Nephron (organoid): Measurements from ENCODE around the gene KIF3B.

Experiments used
- H3K27ac Mint-ChIP-seq, 3 experiments: 2 replicates each; pipeline ENCODE4 v1.8.0; 2020; ENCODE audit warnings: mixed read lengths in 3 of 3, mild to moderate bottlenecking in 2 of 3, moderate library complexity in 1 of 3
- H3K27me3 Mint-ChIP-seq: 2 replicates; pipeline ENCODE4 v1.8.0; 2021; ENCODE audit warnings: low read depth, mild to moderate bottlenecking, moderate library complexity, mixed read lengths
- H3K36me3 Mint-ChIP-seq: 2 replicates; pipeline ENCODE4 v1.8.0; 2020; ENCODE audit warnings: low read depth, mixed read lengths
- H3K4me1 Mint-ChIP-seq: 2 replicates; pipeline ENCODE4 v1.8.0; 2020; ENCODE audit warnings: mixed read lengths
- H3K4me3 Mint-ChIP-seq, 3 experiments: 2 replicates each; pipeline ENCODE4 v1.8.0; 2020; ENCODE audit warnings: mild to moderate bottlenecking in 3 of 3, mixed read lengths in 3 of 3, moderate library complexity in 2 of 3
- H3K9me3 Mint-ChIP-seq: 2 replicates; pipeline ENCODE4 v1.8.0; 2020; ENCODE audit warnings: mixed read lengths
- TF ChIP-seq, protein P1 (sequence below), 3 experiments: fragments of 200-600 bp; sonication (generic); IDR thresholded peaks; one replicate each; pipeline ENCODE4 v1.5.0; 2021; ENCODE audit warnings: antibody characterized with exemption in 3 of 3; ENCODE audit not compliant: unreplicated experiment in 3 of 3

Gene KIF3B

DNA sequence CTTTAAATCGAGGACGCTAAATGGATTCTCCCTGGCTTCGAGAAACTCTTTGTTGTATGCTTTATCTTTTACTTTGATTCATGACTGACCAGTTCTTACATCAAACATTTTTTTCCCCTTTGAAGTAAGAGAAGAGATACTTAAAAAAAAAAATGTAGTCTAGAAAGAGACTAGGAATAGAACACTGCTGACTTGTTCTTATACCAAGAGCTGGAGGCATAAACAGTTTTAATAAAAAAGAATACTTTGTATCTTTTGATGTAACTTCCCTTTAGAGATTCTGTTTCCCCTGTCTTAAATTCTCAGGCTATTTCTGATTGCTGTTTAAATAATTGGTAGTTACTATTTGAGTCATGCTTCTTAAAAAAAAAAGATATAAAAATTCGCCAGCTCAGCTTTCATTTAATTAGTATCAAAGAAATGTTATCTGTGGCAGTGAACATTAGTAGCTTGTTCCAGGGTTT, 85.5 kb downstream of the KIF3B start:
- H3K27ac Mint-ChIP-seq: peak overlapping the region; percentile 74 to 89 (median 84)
- peak overlapping the region in 2 of 3 experiments; percentile 31 to 70 for H3K4me3 Mint-ChIP-seq
- peaks cover 3% of the 10 kb centered on the region for H3K36me3 Mint-ChIP-seq
- peaks cover 60% of the 10 kb centered on the region for H3K4me1 Mint-ChIP-seq
- no peaks in the 10 kb centered on the region for H3K9me3 Mint-ChIP-seq
- TF ChIP-seq, protein P1, sequence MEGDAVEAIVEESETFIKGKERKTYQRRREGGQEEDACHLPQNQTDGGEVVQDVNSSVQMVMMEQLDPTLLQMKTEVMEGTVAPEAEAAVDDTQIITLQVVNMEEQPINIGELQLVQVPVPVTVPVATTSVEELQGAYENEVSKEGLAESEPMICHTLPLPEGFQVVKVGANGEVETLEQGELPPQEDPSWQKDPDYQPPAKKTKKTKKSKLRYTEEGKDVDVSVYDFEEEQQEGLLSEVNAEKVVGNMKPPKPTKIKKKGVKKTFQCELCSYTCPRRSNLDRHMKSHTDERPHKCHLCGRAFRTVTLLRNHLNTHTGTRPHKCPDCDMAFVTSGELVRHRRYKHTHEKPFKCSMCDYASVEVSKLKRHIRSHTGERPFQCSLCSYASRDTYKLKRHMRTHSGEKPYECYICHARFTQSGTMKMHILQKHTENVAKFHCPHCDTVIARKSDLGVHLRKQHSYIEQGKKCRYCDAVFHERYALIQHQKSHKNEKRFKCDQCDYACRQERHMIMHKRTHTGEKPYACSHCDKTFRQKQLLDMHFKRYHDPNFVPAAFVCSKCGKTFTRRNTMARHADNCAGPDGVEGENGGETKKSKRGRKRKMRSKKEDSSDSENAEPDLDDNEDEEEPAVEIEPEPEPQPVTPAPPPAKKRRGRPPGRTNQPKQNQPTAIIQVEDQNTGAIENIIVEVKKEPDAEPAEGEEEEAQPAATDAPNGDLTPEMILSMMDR (IDR thresholded peaks at IDR 0.05; ENCODE audit: unreplicated experiment in 3 of 3): no peak
- H3K27me3 Mint-ChIP-seq: no peaks in the 10 kb centered on the region

DNA sequence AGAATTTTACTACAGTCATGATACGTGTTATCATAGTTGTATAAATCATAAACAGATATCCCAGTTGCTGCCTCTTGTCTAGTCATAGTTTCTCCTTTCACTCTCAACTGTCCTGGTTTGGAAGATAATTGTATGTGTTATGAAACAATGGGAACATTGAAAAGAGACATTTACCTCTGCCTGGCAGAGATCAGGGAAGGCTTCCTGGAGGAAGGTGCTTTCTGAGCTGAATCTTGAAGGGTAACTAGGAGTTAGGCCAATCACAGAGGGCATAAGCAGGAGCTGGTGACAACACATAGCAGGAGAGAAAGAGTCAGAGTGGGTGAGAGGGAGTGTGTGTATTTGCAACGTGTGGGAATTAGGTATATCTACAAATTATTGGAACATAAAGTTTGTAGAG, 86.0 kb downstream of the KIF3B start:
- Mint-ChIP-seq H3K4me1 (peaks cover 65% of the 10 kb centered on the region), H3K27me3 (no peaks in the 10 kb centered on the region), H3K4me3 (peak overlapping the region in 1 of 3 experiments; percentile 70), H3K36me3 (peaks cover 8% of the 10 kb centered on the region), H3K27ac (peak overlapping the region; percentile 74 to 89 (median 84)), H3K9me3 (no peaks in the 10 kb centered on the region)
- TF ChIP-seq, protein P1 (IDR thresholded peaks at IDR 0.05; ENCODE audit: unreplicated experiment in 3 of 3): no peak

DNA sequence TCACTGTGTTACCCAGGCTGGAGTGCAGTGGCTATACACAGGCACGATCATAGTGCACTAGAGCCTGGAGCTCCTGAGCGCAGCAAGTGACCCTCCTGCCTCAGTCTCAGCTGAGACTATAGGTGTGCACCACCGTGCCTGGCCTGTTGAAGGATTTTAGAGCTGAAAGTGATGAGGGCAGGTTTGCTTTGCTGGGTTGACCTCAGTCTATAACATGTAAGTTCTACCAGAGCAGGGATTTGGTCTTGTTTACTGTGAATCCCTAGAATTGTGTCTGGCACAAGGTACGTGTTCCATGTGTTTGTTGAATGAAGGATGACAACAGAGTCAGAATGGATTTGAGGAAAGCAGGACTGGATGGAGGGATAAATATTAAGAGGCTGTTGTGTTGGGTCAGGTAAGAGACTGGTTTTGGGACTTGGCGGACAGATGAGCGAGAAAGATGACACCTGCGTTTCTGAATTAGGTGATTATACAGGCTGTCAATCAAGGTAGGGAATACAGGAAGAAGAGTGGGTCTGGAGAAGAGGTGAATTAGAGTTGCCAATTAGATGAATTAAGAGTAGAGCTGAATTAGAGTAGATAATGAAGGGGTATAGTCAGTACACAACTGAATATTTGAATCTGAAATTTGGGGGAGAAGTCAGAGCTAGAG, 87.2 kb downstream of the KIF3B start:
- H3K9me3 Mint-ChIP-seq: no peaks in the 10 kb centered on the region
- peaks cover 14% of the 10 kb centered on the region for H3K36me3 Mint-ChIP-seq
- H3K27ac Mint-ChIP-seq: no peak overlapping the region
- H3K27me3 Mint-ChIP-seq: no peaks in the 10 kb centered on the region
- peaks cover 67% of the 10 kb centered on the region for H3K4me1 Mint-ChIP-seq
- TF ChIP-seq, protein P1 (IDR thresholded peaks at IDR 0.05; ENCODE audit: unreplicated experiment in 3 of 3): no peak
- no peak overlapping the region for H3K4me3 Mint-ChIP-seq

DNA sequence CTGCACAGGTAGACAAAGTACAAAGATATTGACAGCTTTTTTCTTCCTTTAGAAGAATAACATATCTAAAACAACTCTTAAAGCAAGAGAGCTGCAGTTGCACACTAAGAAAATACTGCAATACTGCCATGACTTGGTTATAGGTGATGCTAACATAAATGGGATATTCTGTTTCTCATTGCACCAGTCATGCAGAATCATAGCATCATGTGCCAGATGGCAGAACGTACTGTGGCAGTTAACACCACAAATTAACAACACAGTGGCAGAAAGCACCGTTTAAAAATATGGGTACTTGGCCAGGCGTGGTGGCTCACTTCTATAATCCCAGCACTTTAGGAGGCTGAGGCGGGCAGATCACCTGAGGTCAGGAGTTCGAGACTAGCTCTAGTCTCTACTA, 88.1 kb downstream of the KIF3B start:
- TF ChIP-seq, protein P1 (IDR thresholded peaks at IDR 0.05; ENCODE audit: unreplicated experiment in 3 of 3): no peak
- no peak overlapping the region for H3K27ac Mint-ChIP-seq
- H3K27me3 Mint-ChIP-seq: no peaks in the 10 kb centered on the region
- H3K4me1 Mint-ChIP-seq: peaks cover 58% of the 10 kb centered on the region
- no peaks in the 10 kb centered on the region for H3K9me3 Mint-ChIP-seq
- peaks cover 17% of the 10 kb centered on the region for H3K36me3 Mint-ChIP-seq
- no peak overlapping the region for H3K4me3 Mint-ChIP-seq

DNA sequence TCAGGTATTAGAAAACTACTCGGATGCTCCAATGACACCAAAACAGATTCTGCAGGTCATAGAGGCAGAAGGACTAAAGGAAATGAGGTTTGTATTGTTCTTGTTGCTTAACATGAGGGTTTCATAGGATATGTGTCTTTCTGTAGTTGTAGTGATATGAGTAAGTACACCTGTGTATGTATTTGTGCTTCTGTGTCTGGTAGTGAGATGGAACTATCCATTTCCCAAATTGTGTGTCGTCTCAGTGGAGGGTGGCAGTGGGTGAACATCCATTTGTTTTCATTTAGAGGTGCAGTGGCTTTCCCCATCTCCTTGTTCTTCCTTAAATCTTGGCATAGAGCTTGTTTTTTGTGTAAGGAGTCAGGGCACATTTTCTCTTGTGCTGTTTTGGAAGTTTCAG, 88.9 kb downstream of the KIF3B start:
- H3K27ac Mint-ChIP-seq: peak overlapping the region in 1 of 3 experiments; percentile 9
- H3K4me3 Mint-ChIP-seq: no peak overlapping the region
- TF ChIP-seq, protein P1 (IDR thresholded peaks at IDR 0.05; ENCODE audit: unreplicated experiment in 3 of 3): no peak
- H3K36me3 Mint-ChIP-seq: peaks cover 17% of the 10 kb centered on the region
- no peaks in the 10 kb centered on the region for H3K27me3 Mint-ChIP-seq
- peaks cover 56% of the 10 kb centered on the region for H3K4me1 Mint-ChIP-seq
- H3K9me3 Mint-ChIP-seq: no peaks in the 10 kb centered on the region

DNA sequence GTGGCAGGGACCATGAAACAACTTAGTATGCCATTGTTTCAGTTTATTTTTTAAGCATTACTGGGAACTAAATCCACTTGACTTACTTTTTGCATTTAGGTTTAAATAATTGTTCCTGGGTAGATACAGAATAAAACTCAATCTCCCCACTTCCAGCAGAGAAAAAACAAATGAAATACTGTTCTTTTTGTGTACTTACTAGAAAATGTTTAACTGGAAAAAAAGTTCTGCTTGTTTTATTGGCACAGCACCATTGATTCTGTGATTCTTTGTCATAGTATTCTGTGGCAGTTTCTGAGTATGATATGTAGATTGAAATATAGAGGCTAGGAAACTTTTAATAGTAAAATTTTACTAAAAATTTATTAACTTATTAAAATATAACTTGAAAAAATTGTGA, 90.9 kb downstream of the KIF3B start:
- Mint-ChIP-seq H3K4me1 (peaks cover 42% of the 10 kb centered on the region), H3K27me3 (no peaks in the 10 kb centered on the region), H3K27ac (peak overlapping the region; percentile 32 to 61 (median 60)), H3K36me3 (peaks cover 26% of the 10 kb centered on the region), H3K9me3 (no peaks in the 10 kb centered on the region), H3K4me3 (no peak overlapping the region)
- TF ChIP-seq, protein P1 (IDR thresholded peaks at IDR 0.05; ENCODE audit: unreplicated experiment in 3 of 3): no peak
